Measurements from ENCODE around the gene PTPRN2.

- TF ChIP-seq POLR2A (IDR thresholded peaks at IDR 0.05), result no peak
- TF ChIP-seq CTCF (IDR thresholded peaks at IDR 0.05), result no peak
These were observed 613.5 kb downstream of the PTPRN2 start for GRCh38 chr7:157973971-157974677.
